HFF-Myc (cell line): ENCODE results near the gene LETM1.

ENCODE experiments used
- DNase-seq: peaks from one replicate; pipeline ENCODE4 v3.0.0-alpha.2; 2011; ENCODE audit warnings: low read depth; ENCODE audit errors: extremely low read depth
- H3K4me3 ChIP-seq: replicated peaks from 2 replicates; pipeline ENCODE4 v1.5.1; 2011; ENCODE audit warnings: low read depth, mild to moderate bottlenecking, control low read depth, low read length
- CTCF ChIP-seq: IDR thresholded peaks from 2 replicates; pipeline ENCODE4 v1.5.1; 2012; ENCODE audit warnings: mild to moderate bottlenecking, low read depth, low read length, control low read depth; ENCODE audit errors: missing control alignments

The LETM1 gene

GRCh38 chr4:1801286-1801958, 54.5 kb downstream of the LETM1 start:
- no peak overlapping the region for H3K4me3 ChIP-seq
- no peak for DNase-seq
- no peak for TF ChIP-seq CTCF

DNA sequence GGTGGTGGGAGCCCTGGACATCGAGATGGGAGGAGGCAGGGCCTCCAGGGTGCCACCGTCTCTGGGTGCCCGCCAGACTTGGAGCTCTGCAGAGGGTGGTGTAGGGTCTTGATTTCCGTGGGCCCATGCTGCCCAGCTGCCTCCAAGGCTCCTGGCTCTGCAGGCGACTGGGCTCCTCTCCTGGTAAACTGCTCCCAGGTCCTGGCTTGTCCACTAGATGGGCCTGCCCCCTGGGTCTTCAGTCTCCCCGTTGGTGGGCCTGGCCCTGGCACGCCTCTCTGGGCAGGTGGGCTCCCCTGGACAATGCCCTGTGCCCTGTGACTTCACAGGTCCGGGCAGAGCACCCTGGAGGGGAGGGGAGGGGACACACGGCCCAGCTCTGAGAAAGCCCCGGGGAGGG, 55.2 kb downstream of the LETM1 start:
- no peak for TF ChIP-seq CTCF
- no peak overlapping the region for H3K4me3 ChIP-seq
- no peak for DNase-seq

- H3K4me3 ChIP-seq, result no peak overlapping the region
- no peak for DNase-seq
- no peak for TF ChIP-seq CTCF
Measured at GRCh38 chr4:1799387-1800375, 56.3 kb downstream of the LETM1 start.

GRCh38 chr4:1798580-1799386, 57.2 kb downstream of the LETM1 start:
- no peak overlapping the region for H3K4me3 ChIP-seq
- no peak for TF ChIP-seq CTCF
- no peak for DNase-seq

GRCh38 chr4:1797861-1798579, 57.9 kb downstream of the LETM1 start:
- TF ChIP-seq CTCF, result no peak
- DNase-seq, result no peak
- H3K4me3 ChIP-seq, result no peak overlapping the region

- no peak for DNase-seq
- no peak overlapping the region for H3K4me3 ChIP-seq
- no peak for TF ChIP-seq CTCF
Measured at GRCh38 chr4:1797298-1797860, 58.6 kb downstream of the LETM1 start.
